Measurements from ENCODE around the gene GREM1. TPM values are rescaled to one million over a fixed set of nuclear protein-coding genes. Genes with fewer than 3 reads are reported as not detected.

The GREM1 gene
- total RNA-seq, 4 donors from 2014 or later, result 0.44 to 7.8 (median 3.2) TPM; not detected in 1

- intact Hi-C loops (cut with DNase I), result no loop called here
- Histone ChIP-seq H3K4me1 (no peaks in the 10 kb centered on the region), H3K36me3 (no peaks in the 10 kb centered on the region), H3K9me3 (no peaks in the 10 kb centered on the region), H3K27ac (no peak overlapping the region), H3K4me3 (replicated peaks in 1 of 3) (no peak overlapping the region), H3K27me3 (no peaks in the 10 kb centered on the region)
- TF ChIP-seq POLR2A (IDR thresholded peaks at IDR 0.05), result no peak
- TF ChIP-seq, protein P1, sequence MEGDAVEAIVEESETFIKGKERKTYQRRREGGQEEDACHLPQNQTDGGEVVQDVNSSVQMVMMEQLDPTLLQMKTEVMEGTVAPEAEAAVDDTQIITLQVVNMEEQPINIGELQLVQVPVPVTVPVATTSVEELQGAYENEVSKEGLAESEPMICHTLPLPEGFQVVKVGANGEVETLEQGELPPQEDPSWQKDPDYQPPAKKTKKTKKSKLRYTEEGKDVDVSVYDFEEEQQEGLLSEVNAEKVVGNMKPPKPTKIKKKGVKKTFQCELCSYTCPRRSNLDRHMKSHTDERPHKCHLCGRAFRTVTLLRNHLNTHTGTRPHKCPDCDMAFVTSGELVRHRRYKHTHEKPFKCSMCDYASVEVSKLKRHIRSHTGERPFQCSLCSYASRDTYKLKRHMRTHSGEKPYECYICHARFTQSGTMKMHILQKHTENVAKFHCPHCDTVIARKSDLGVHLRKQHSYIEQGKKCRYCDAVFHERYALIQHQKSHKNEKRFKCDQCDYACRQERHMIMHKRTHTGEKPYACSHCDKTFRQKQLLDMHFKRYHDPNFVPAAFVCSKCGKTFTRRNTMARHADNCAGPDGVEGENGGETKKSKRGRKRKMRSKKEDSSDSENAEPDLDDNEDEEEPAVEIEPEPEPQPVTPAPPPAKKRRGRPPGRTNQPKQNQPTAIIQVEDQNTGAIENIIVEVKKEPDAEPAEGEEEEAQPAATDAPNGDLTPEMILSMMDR (IDR thresholded peaks at IDR 0.05), result no peak
- no peak for DNase-seq
- WGBS, 2 donors, result 87 to 89% methylated on average over 29 of the region's 29 CpGs
Measured at GRCh38 chr15:32671339-32672325, 46.2 kb upstream of the GREM1 start.

GRCh38 chr15:32674681-32675080, 43.1 kb upstream of the GREM1 start:
- Histone ChIP-seq H3K4me1 (no peaks in the 10 kb centered on the region), H3K27ac (no peak overlapping the region), H3K9me3 (no peaks in the 10 kb centered on the region), H3K4me3 (replicated peaks in 1 of 3) (no peak overlapping the region), H3K36me3 (no peaks in the 10 kb centered on the region), H3K27me3 (no peaks in the 10 kb centered on the region)
- 96% methylated on average over 2 of the region's 2 CpGs for WGBS, 2 donors
- no peak for DNase-seq
- TF ChIP-seq, protein P1 (IDR thresholded peaks at IDR 0.05), result no peak
- TF ChIP-seq POLR2A (IDR thresholded peaks at IDR 0.05), result no peak
- intact Hi-C loops (cut with DNase I), result no loop called here

- TF ChIP-seq, protein P1 (IDR thresholded peaks at IDR 0.05), result no peak
- TF ChIP-seq POLR2A (IDR thresholded peaks at IDR 0.05), result no peak
- no peaks in the 10 kb centered on the region for H3K27me3 ChIP-seq
- no peak overlapping the region for H3K27ac ChIP-seq
- H3K36me3 ChIP-seq, result no peaks in the 10 kb centered on the region
- WGBS, 2 donors, result 57 to 64% methylated on average over 6 of the region's 6 CpGs
- no peaks in the 10 kb centered on the region for H3K9me3 ChIP-seq
- intact Hi-C loops (cut with DNase I), result no loop called here
- no peaks in the 10 kb centered on the region for H3K4me1 ChIP-seq
- no peak overlapping the region for H3K4me3 ChIP-seq (replicated peaks in 1 of 3)
- DNase-seq, result no peak
Measured at GRCh38 chr15:32675466-32675865, 42.3 kb upstream of the GREM1 start.

DNA sequence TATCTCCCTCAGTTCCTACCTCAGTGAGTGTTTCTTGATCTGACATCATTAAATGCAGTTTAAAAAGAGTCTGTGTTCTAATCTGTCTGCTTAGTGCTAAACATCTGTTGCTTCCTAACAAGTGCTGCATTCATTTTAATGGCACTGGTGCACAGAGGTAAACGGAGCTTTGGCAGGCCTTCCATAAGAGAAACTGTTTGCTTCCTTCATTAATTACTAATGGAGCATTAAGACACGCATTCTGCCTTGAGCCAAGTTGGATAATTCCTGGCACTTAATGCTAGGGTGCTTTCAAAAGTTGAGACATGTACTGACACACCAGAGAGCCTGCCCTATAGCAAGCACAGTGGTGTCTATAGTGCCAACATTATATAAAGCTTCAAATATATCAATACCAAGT, 41.6 kb upstream of the GREM1 start:
- intact Hi-C loops (cut with DNase I), result no loop called here
- TF ChIP-seq, protein P1 (IDR thresholded peaks at IDR 0.05), result no peak
- no peak for TF ChIP-seq POLR2A (IDR thresholded peaks at IDR 0.05)
- 75 to 80% methylated on average over 2 of the region's 2 CpGs for WGBS, 2 donors
- H3K27me3 ChIP-seq, result no peaks in the 10 kb centered on the region
- no peak overlapping the region for H3K4me3 ChIP-seq (replicated peaks in 1 of 3)
- no peaks in the 10 kb centered on the region for H3K36me3 ChIP-seq
- DNase-seq, result no peak
- no peak overlapping the region for H3K27ac ChIP-seq
- H3K9me3 ChIP-seq, result no peaks in the 10 kb centered on the region
- no peaks in the 10 kb centered on the region for H3K4me1 ChIP-seq

- 71 to 76% methylated on average over 5 of the region's 5 CpGs for WGBS, 2 donors
- Histone ChIP-seq H3K27ac (no peak overlapping the region), H3K27me3 (no peaks in the 10 kb centered on the region), H3K9me3 (no peaks in the 10 kb centered on the region), H3K36me3 (no peaks in the 10 kb centered on the region), H3K4me1 (no peaks in the 10 kb centered on the region), H3K4me3 (replicated peaks in 1 of 3) (no peak overlapping the region)
- intact Hi-C loops (cut with DNase I), result no loop called here
- TF ChIP-seq POLR2A (IDR thresholded peaks at IDR 0.05), result no peak
- TF ChIP-seq, protein P1 (IDR thresholded peaks at IDR 0.05), result no peak
- DNase-seq, result no peak
Measured at GRCh38 chr15:32677238-32677750, 40.5 kb upstream of the GREM1 start.

All from thyroid gland (tissue), 4 donors.